GM18502 (cell line): ENCODE measurements around the gene FAT1.

Source experiments
- ATAC-seq: cut with Tn5 transposase; IDR thresholded peaks from one replicate; pipeline ENCODE4 v1.9.1; 2021; ENCODE audit warnings: mild to moderate bottlenecking; ENCODE audit not compliant: unreplicated experiment, poor library complexity

FAT1 gene

GRCh38 chr4:186587416-186588018 lies 136.1 kb downstream of the FAT1 start:
- peak; percentile 78 for ATAC-seq

GRCh38 chr4:186586205-186586604 lies 137.5 kb downstream of the FAT1 start:
- ATAC-seq = no peak

GRCh38 chr4:186584912-186585311 lies 138.7 kb downstream of the FAT1 start:
- ATAC-seq = no peak

GRCh38 chr4:186581421-186581820 lies 142.2 kb downstream of the FAT1 start:
- no peak for ATAC-seq

- no peak for ATAC-seq
Observed at GRCh38 chr4:186580669-186581068, 143.0 kb downstream of the FAT1 start.

GRCh38 chr4:186570193-186570996 lies 153.3 kb downstream of the FAT1 start:
- no peak for ATAC-seq

- ATAC-seq = no peak
Observed at GRCh38 chr4:186569533-186570192, 154.0 kb downstream of the FAT1 start.

- ATAC-seq = no peak
Observed at GRCh38 chr4:186566068-186566467, 157.6 kb downstream of the FAT1 start.

- ATAC-seq = no peak
Observed at GRCh38 chr4:186563761-186564160, 159.9 kb downstream of the FAT1 start.

DNA sequence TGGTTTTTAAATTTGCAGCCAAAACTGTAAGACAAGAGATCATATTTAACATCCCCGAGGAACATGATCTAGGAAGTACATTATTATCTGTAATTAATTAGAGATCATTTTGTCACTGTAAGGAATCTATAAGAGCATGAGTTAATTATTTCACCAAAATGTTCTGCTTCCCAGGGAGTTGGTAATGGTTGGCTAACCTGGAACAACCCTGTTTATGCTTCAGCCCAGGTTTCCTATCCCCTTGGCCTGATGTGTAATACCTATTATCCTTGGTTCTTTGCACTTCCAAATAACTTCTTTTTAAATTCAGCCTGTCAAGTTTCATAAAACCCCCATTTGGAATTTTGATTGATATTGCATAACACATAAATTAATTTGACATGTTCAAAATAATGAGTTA lies 161.9 kb downstream of the FAT1 start:
- ATAC-seq = no peak

DNA sequence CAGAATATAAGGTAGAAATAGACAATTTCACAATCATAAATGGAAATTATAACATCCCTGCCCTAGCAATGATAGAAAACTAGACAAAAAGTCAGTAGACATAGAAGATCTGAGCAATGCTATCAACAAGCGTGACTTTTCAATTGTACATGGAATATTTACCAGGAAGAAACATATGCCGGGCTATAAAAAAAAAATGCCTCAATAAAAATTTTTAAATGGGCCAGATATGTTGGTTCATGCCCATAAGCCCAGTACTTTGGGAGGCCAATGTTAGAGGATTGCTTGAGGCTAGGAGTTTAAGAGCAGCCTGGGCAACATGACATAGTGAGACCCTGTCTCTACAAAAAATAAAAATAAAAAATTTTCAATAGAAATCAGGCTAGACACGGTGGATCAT lies 163.0 kb downstream of the FAT1 start:
- no peak for ATAC-seq

DNA sequence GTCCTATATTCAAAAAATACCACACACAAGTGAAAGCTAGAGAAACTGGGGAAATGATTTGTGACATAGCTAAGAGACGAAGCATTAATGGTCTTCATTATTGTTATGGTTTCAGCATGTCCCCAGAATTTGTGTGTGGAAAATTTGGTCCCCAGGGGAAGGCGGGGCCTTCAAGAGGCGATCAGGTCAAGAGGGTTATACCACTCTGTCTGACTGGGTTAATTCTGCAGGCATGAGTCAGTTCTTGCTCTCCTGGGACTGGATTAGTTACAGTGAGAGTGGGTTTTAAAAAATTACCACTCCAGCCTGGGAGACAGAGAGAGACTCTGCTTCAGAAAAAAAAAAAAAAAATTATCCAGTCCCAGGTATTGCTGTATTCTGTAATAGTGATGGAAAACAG lies 166.2 kb downstream of the FAT1 start:
- no peak for ATAC-seq

DNA sequence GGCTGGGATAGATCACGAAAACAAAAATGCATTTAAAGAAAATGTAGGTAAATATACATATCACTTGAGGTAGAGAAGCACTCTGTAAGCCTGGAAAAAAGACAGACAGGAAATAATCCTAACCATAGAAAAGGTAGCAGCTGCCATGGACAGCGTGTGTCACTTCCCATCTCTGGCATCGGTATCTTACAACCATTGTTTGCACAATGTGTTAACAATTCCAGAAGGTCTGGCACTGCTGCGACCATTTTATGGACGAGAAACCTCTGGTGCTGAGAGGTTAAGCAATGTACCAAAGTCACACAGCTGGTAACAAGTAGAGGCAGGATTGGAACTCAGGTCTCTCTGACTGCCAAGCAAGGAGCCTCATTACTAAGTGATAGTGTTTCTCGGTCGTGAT lies 166.6 kb downstream of the FAT1 start:
- no peak for ATAC-seq

GRCh38 chr4:186554914-186555827 lies 168.5 kb downstream of the FAT1 start, which contains the start of gene MTNR1A:
Gene MTNR1A (minus strand): TSS chr4:186555567. CDS start chr4:186555365, 202 bp downstream.
- no peak for ATAC-seq

- no peak for ATAC-seq
Observed at GRCh38 chr4:186554539-186554913, 169.1 kb downstream of the FAT1 start.

GRCh38 chr4:186553717-186554116 lies 169.9 kb downstream of the FAT1 start:
- ATAC-seq = no peak

- no peak for ATAC-seq
Observed at GRCh38 chr4:186551849-186552248, 171.8 kb downstream of the FAT1 start.

DNA sequence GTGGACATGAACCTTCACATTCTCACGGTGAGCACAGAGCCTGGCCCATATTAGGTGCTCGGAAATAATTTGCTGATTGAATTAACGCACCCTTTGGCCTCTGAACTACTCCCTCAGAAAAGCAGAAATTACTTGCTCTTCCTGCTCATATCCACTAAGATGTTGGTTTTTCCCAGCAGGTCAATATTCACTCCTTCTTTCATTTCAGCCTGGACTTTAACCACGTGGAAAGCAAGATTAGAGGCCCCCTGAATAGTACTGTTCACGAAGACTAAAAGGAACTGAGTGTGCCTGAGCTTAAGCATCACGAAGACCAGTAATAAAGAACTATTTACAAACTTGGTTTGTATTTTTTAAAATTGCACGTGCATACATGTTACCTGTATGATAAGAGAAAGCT lies 178.2 kb downstream of the FAT1 start:
- ATAC-seq = no peak

GRCh38 chr4:186543206-186543605 lies 180.4 kb downstream of the FAT1 start:
- ATAC-seq = no peak

DNA sequence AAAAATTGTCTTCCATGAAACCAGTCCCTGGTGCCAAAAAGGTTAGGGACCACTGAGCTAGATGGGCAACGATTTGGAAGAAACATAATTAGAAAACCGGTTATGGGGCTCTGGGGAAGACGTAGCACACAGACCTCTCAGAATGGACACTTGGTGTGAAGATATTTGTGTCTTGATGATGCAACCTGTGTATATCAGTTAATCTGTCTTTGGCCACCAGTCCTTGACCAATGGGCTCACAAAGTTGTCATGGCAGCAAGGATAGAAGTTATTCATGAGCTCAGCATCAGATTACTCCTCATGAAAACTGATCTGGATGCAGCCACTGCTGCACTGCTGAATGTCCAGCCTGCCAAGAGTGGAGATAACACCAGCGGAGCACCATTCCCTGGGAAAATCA lies 181.9 kb downstream of the FAT1 start:
- ATAC-seq = no peak
